IMR-90 (cell line): ENCODE results near the gene NKAIN1.

Experiments
- CTCF ChIP-seq: conservative IDR thresholded peaks from 2 replicates; pipeline ENCODE4 v1.5.1; 2012; ENCODE audit warnings: mild to moderate bottlenecking, low read depth, low read length, improper control_type of control experiment
- MAFK ChIP-seq: IDR thresholded peaks from 2 replicates; pipeline ENCODE4 v1.6.1; 2012; ENCODE audit warnings: low read depth, low read length, improper control_type of control experiment
- POLR2A ChIP-seq: IDR thresholded peaks from 2 replicates; pipeline ENCODE4 v1.6.1; 2012; ENCODE audit warnings: mild to moderate bottlenecking, low read depth, low read length
- RAD21 ChIP-seq: IDR thresholded peaks from 2 replicates; pipeline ENCODE4 v1.6.1; 2012; ENCODE audit warnings: low read length, improper control_type of control experiment

GRCh38 chr1:31238986-31239613 lies 587 bp downstream of the NKAIN1 start:
- no peak for TF ChIP-seq POLR2A
- TF ChIP-seq CTCF, result no peak
- TF ChIP-seq RAD21, result no peak
- no peak for TF ChIP-seq MAFK
